WTC11 (cell line): ENCODE measurements around the gene PLBD2. TPM values are rescaled to one million over a fixed set of nuclear protein-coding genes. Genes with fewer than 3 reads are reported as not detected.

Experiments used
- ATAC-seq: fragments of 200-7000 bp; cut with Tn5 transposase; 2 replicates; pipeline ENCODE4 v1.10.0; 2021; ENCODE audit warnings: mild to moderate bottlenecking, moderate library complexity
- CTCF ChIA-PET: fragments of 300-600 bp; sonication (Branson Sonifier 250); formaldehyde crosslinking; loops from one replicate; lab custom pipeline; 2021; ENCODE audit warnings: antibody characterized with exemption; lab: Charles Lee
- POLR2A ChIA-PET: fragments of 350-600 bp; sonication (Branson Sonifier 250); formaldehyde crosslinking; loops from one replicate; lab custom pipeline; 2021; ENCODE audit warnings: antibody characterized with exemption; lab: Charles Lee
- DNase-seq: peaks from one replicate; pipeline ENCODE4 v3.0.0; 2021; ENCODE audit warnings: low spot score
- H3K27ac Mint-ChIP-seq: 2 replicates; pipeline ENCODE4 v1.8.0; 2021; ENCODE audit warnings: mixed read lengths
- H3K27me3 Mint-ChIP-seq: 2 replicates; pipeline ENCODE4 v1.8.0; 2021; ENCODE audit warnings: low read depth, mild to moderate bottlenecking, moderate library complexity, mixed read lengths
- H3K36me3 Mint-ChIP-seq: 2 replicates; pipeline ENCODE4 v1.8.0; 2021; ENCODE audit warnings: mixed read lengths
- H3K4me1 Mint-ChIP-seq: 2 replicates; pipeline ENCODE4 v1.8.0; 2022; ENCODE audit warnings: mixed read lengths
- H3K4me3 Mint-ChIP-seq: 2 replicates; pipeline ENCODE4 v1.8.0; 2021; ENCODE audit warnings: mild to moderate bottlenecking, moderate library complexity, mixed read lengths
- H3K9me3 Mint-ChIP-seq: 2 replicates; pipeline ENCODE4 v1.8.0; 2021; ENCODE audit warnings: mixed read lengths
- CBFB ChIP-seq: sonication (generic); formaldehyde crosslinking; IDR thresholded peaks from 2 replicates; pipeline ENCODE4 v1.8.1; 2022; ENCODE audit warnings: mild to moderate bottlenecking, low read depth, missing genetic modification reagents
- CREB1 ChIP-seq: sonication (generic); formaldehyde crosslinking; IDR thresholded peaks from 2 replicates; pipeline ENCODE4 v1.8.0; 2023; ENCODE audit warnings: mild to moderate bottlenecking, missing genetic modification reagents
- CREM ChIP-seq: sonication (generic); formaldehyde crosslinking; IDR thresholded peaks from 2 replicates; pipeline ENCODE4 v1.8.1; 2022; ENCODE audit warnings: mild to moderate bottlenecking, missing genetic modification reagents, moderate library complexity
- EMX1 ChIP-seq: fragments of 250-450 bp; sonication (Bioruptor Pico); IDR thresholded peaks from 2 replicates; pipeline ENCODE4 v1.8.0; 2021; ENCODE audit warnings: mild to moderate bottlenecking
- ETV6 ChIP-seq: sonication (generic); formaldehyde crosslinking; IDR thresholded peaks from 2 replicates; pipeline ENCODE4 v1.8.1; 2022; ENCODE audit warnings: mild to moderate bottlenecking, missing genetic modification reagents
- FOXP1 ChIP-seq: sonication (generic); formaldehyde crosslinking; IDR thresholded peaks from 2 replicates; pipeline ENCODE4 v1.8.0; 2022; ENCODE audit warnings: missing genetic modification reagents, mild to moderate bottlenecking, moderate library complexity, borderline replicate concordance
- MYBL2 ChIP-seq: sonication (generic); formaldehyde crosslinking; IDR thresholded peaks from 2 replicates; pipeline ENCODE4 v1.8.1; 2023; ENCODE audit warnings: mild to moderate bottlenecking, moderate library complexity, missing genetic modification reagents
- OVOL2 ChIP-seq: fragments of 250-450 bp; sonication (Bioruptor Pico); IDR thresholded peaks from 2 replicates; pipeline ENCODE4 v1.9.0; 2021; ENCODE audit warnings: mild to moderate bottlenecking, borderline replicate concordance
- PRRX2 ChIP-seq: fragments of 250-450 bp; sonication (Bioruptor Pico); IDR thresholded peaks from 2 replicates; pipeline ENCODE4 v1.8.0; 2021; ENCODE audit warnings: mild to moderate bottlenecking
- TCF7 ChIP-seq: sonication (generic); formaldehyde crosslinking; IDR thresholded peaks from 2 replicates; pipeline ENCODE4 v1.8.0; 2022; ENCODE audit warnings: mild to moderate bottlenecking, low read depth, missing genetic modification reagents, moderate library complexity
- TP53 ChIP-seq: sonication (generic); formaldehyde crosslinking; IDR thresholded peaks from 2 replicates; pipeline ENCODE4 v1.8.1; 2023; ENCODE audit warnings: mild to moderate bottlenecking, missing genetic modification reagents
- ZNF121 ChIP-seq: sonication (generic); formaldehyde crosslinking; IDR thresholded peaks from 2 replicates; pipeline ENCODE4 v1.8.0; 2023; ENCODE audit warnings: missing genetic modification reagents
- ZNF416 ChIP-seq: fragments of 250-450 bp; sonication (Bioruptor Pico); IDR thresholded peaks from 2 replicates; pipeline ENCODE4 v1.9.0; 2021; ENCODE audit warnings: mild to moderate bottlenecking, inconsistent platforms
- total RNA-seq: library from RNA; stranded (reverse); gene quantifications from 3 replicates; pipeline ENCODE4 v1.2.3, GENCODE V29; 2021
- TF ChIP-seq, protein P1 (sequence below): fragments of 250-450 bp; sonication (Bioruptor Pico); IDR thresholded peaks from 2 replicates; pipeline ENCODE4 v1.9.0; 2021; ENCODE audit warnings: mild to moderate bottlenecking
- TF ChIP-seq, protein P2 (sequence below): sonication (generic); formaldehyde crosslinking; IDR thresholded peaks from 2 replicates; pipeline ENCODE4 v1.8.0; 2023; ENCODE audit warnings: missing genetic modification reagents, mild to moderate bottlenecking, borderline replicate concordance
- TF ChIP-seq, protein P3 (sequence below): sonication (generic); formaldehyde crosslinking; IDR thresholded peaks from 2 replicates; pipeline ENCODE4 v1.8.1; 2022; ENCODE audit warnings: mild to moderate bottlenecking, moderate library complexity, missing genetic modification reagents
- TF ChIP-seq, protein P4 (sequence below): sonication (generic); formaldehyde crosslinking; IDR thresholded peaks from 2 replicates; pipeline ENCODE4 v1.8.1; 2022; ENCODE audit warnings: missing genetic modification reagents, borderline replicate concordance
- TF ChIP-seq, protein P5 (sequence below): sonication (generic); formaldehyde crosslinking; IDR thresholded peaks from 2 replicates; pipeline ENCODE4 v1.8.1; 2023; ENCODE audit warnings: mild to moderate bottlenecking, missing genetic modification reagents, moderate library complexity
- TF ChIP-seq, protein P6 (sequence below): fragments of 250-450 bp; sonication (Bioruptor Pico); IDR thresholded peaks from 2 replicates; pipeline ENCODE4 v2.1.2; 2022; ENCODE audit warnings: mild to moderate bottlenecking, moderate library complexity

Gene PLBD2
- total RNA-seq, 1 experiment from 2014 or later: 34.8 TPM

DNA sequence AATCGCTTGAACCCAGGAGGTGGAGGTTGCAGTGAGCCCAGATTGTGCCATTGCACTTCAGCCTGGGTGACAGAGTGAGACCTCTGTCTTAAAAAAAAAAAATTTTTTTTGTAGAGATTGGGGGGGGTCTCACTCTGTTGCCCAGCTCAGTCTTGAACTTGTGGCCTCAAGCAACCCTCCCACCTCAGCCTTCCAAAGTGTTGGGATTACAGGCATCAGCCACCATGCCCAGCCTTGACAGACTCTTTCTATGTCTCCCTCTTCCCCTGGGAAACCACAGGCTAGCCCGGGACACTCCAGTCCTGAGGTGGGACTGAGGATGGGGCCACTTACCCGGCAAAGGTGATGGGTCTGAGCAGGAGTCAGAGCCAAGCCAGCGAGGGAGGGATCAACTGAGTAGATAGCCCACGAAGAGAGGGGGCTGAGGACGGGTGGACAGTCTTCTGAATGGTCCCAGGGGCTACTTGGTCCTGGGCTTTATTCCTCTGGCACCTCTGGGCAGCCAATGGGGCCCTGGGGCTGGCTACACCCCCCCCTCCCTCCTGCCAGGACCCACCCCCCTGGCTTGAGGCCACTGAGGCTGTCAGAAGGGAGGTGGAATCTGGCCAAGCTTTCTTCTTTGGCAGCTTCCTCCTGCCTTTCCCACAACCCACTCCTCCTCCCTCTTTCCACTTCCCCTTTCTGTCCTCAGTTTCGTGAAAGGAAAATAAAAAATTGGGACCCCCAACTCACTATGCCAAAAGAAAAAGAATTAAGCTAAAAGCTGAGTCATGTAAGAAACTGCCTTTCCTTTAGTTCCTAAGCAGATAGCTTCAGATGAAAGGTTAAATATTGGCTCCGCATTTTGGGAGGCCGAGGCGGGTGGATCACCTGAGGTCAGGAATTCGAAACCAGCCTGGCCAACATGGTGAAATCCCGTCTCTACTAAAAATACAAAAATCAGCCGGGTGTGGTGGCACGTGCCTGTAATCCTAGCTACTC, 45.3 kb downstream of the PLBD2 start, which contains the start of gene SDS:
TSS of gene SDS (minus strand) at position 453 of the 981 bp plus-strand sequence. CDS start 4,179 bp downstream, outside the sequence.
- ATAC-seq (no peak), DNase-seq (no peak)
- ChIA-PET POLR2A (no interaction called here), CTCF (interaction anchor here (0.6 to 5.4 kb wide), 4 partner anchors 22 to 388 kb away, joined by 3 to 41 read pairs (median 5); no protein-coding TSS in a partner anchor)
- Mint-ChIP-seq H3K27ac (no peak within 1 kb of the TSS), H3K36me3 (no peaks in the 10 kb centered on the region), H3K4me1 (peaks cover 22% of the 10 kb centered on the region), H3K27me3 (no peaks in the 10 kb centered on the region), H3K4me3 (no peak within 1 kb of the TSS), H3K9me3 (no peaks in the 10 kb centered on the region)
- TF ChIP-seq MYBL2 (no peak), TCF7 (no peak), PRRX2 (no peak), CBFB (no peak), CREM (CRISPR knock-in tag) (no peak), FOXP1 (CRISPR knock-in tag) (no peak), EMX1 (CRISPR knock-in tag) (no peak), ETV6 (CRISPR knock-in tag) (no peak), CREB1 (CRISPR knock-in tag) (no peak), ZNF416 (CRISPR knock-in tag) (no peak), OVOL2 (no peak), ZNF121 (no peak), TP53 (CRISPR knock-in tag) (no peak)
- TF ChIP-seq, protein P1, sequence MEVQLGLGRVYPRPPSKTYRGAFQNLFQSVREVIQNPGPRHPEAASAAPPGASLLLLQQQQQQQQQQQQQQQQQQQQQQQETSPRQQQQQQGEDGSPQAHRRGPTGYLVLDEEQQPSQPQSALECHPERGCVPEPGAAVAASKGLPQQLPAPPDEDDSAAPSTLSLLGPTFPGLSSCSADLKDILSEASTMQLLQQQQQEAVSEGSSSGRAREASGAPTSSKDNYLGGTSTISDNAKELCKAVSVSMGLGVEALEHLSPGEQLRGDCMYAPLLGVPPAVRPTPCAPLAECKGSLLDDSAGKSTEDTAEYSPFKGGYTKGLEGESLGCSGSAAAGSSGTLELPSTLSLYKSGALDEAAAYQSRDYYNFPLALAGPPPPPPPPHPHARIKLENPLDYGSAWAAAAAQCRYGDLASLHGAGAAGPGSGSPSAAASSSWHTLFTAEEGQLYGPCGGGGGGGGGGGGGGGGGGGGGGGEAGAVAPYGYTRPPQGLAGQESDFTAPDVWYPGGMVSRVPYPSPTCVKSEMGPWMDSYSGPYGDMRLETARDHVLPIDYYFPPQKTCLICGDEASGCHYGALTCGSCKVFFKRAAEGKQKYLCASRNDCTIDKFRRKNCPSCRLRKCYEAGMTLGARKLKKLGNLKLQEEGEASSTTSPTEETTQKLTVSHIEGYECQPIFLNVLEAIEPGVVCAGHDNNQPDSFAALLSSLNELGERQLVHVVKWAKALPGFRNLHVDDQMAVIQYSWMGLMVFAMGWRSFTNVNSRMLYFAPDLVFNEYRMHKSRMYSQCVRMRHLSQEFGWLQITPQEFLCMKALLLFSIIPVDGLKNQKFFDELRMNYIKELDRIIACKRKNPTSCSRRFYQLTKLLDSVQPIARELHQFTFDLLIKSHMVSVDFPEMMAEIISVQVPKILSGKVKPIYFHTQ (CRISPR knock-in tag): no peak
- TF ChIP-seq, protein P2, sequence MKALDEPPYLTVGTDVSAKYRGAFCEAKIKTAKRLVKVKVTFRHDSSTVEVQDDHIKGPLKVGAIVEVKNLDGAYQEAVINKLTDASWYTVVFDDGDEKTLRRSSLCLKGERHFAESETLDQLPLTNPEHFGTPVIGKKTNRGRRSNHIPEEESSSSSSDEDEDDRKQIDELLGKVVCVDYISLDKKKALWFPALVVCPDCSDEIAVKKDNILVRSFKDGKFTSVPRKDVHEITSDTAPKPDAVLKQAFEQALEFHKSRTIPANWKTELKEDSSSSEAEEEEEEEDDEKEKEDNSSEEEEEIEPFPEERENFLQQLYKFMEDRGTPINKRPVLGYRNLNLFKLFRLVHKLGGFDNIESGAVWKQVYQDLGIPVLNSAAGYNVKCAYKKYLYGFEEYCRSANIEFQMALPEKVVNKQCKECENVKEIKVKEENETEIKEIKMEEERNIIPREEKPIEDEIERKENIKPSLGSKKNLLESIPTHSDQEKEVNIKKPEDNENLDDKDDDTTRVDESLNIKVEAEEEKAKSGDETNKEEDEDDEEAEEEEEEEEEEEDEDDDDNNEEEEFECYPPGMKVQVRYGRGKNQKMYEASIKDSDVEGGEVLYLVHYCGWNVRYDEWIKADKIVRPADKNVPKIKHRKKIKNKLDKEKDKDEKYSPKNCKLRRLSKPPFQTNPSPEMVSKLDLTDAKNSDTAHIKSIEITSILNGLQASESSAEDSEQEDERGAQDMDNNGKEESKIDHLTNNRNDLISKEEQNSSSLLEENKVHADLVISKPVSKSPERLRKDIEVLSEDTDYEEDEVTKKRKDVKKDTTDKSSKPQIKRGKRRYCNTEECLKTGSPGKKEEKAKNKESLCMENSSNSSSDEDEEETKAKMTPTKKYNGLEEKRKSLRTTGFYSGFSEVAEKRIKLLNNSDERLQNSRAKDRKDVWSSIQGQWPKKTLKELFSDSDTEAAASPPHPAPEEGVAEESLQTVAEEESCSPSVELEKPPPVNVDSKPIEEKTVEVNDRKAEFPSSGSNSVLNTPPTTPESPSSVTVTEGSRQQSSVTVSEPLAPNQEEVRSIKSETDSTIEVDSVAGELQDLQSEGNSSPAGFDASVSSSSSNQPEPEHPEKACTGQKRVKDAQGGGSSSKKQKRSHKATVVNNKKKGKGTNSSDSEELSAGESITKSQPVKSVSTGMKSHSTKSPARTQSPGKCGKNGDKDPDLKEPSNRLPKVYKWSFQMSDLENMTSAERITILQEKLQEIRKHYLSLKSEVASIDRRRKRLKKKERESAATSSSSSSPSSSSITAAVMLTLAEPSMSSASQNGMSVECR (CRISPR knock-in tag): no peak
- TF ChIP-seq, protein P3, sequence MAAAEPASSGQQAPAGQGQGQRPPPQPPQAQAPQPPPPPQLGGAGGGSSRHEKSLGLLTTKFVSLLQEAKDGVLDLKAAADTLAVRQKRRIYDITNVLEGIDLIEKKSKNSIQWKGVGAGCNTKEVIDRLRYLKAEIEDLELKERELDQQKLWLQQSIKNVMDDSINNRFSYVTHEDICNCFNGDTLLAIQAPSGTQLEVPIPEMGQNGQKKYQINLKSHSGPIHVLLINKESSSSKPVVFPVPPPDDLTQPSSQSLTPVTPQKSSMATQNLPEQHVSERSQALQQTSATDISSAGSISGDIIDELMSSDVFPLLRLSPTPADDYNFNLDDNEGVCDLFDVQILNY (CRISPR knock-in tag): no peak
- TF ChIP-seq, protein P4, sequence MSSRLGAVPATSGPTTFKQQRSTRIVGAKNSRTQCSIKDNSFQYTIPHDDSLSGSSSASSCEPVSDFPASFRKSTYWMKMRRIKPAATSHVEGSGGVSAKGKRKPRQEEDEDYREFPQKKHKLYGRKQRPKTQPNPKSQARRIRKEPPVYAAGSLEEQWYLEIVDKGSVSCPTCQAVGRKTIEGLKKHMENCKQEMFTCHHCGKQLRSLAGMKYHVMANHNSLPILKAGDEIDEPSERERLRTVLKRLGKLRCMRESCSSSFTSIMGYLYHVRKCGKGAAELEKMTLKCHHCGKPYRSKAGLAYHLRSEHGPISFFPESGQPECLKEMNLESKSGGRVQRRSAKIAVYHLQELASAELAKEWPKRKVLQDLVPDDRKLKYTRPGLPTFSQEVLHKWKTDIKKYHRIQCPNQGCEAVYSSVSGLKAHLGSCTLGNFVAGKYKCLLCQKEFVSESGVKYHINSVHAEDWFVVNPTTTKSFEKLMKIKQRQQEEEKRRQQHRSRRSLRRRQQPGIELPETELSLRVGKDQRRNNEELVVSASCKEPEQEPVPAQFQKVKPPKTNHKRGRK (CRISPR knock-in tag): no peak
- TF ChIP-seq, protein P5, sequence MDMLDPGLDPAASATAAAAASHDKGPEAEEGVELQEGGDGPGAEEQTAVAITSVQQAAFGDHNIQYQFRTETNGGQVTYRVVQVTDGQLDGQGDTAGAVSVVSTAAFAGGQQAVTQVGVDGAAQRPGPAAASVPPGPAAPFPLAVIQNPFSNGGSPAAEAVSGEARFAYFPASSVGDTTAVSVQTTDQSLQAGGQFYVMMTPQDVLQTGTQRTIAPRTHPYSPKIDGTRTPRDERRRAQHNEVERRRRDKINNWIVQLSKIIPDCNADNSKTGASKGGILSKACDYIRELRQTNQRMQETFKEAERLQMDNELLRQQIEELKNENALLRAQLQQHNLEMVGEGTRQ: no peak
- TF ChIP-seq, protein P6, sequence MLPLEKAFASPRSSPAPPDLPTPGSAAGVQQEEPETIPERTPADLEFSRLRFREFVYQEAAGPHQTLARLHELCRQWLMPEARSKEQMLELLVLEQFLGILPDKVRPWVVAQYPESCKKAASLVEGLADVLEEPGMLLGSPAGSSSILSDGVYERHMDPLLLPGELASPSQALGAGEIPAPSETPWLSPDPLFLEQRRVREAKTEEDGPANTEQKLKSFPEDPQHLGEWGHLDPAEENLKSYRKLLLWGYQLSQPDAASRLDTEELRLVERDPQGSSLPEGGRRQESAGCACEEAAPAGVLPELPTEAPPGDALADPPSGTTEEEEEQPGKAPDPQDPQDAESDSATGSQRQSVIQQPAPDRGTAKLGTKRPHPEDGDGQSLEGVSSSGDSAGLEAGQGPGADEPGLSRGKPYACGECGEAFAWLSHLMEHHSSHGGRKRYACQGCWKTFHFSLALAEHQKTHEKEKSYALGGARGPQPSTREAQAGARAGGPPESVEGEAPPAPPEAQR (CRISPR knock-in tag): no peak
